Endothelial cell of umbilical vein (primary cell): ENCODE results near the gene CPNE2. TPM values are rescaled to one million over a fixed set of nuclear protein-coding genes. Genes with fewer than 3 reads are reported as not detected.

ENCODE experiments used
- BruUV-seq: library from RNA; stranded (reverse); fragments of 400-500 nt; replicated peaks from 2 replicates; lab custom pipeline; 2021; lab: Mats Ljungman, UMichigan
- CTCF ChIA-PET: fragments of 300-600, 350-600 bp; sonication (Branson Sonifier 250); formaldehyde crosslinking; loops from one replicate; lab custom pipeline; 2021; ENCODE audit warnings: antibody characterized with exemption, inconsistent platforms; lab: Charles Lee
- POLR2A ChIA-PET: fragments of 300-600, 350-600 bp; sonication (Branson Sonifier 250); formaldehyde crosslinking; loops from one replicate; lab custom pipeline; 2021; ENCODE audit warnings: antibody characterized with exemption, inconsistent platforms; lab: Charles Lee
- DNase-seq: peaks from one replicate; pipeline ENCODE4 v3.0.0-alpha.2; 2011; ENCODE audit warnings: low read depth, low spot score
- FAIRE-seq: peaks from 2 replicates; lab custom pipeline; 2011; peaks lifted over from hg19 to GRCh38; lab: Jason Lieb, UNC
- H2AFZ ChIP-seq: 2 replicates; pipeline ENCODE4 v1.6.0; 2012; ENCODE audit warnings: low read depth, low read length, control low read depth, inconsistent platforms
- H3K27ac ChIP-seq: 2 replicates; pipeline ENCODE4 v1.5.1; 2011; ENCODE audit warnings: low read depth, mild to moderate bottlenecking, control low read depth, low read length, moderate library complexity; ENCODE audit not compliant: insufficient read depth
- H3K27me3 ChIP-seq, 2 experiments: 2 replicates each; pipeline versions ENCODE4 v1.6.0 to v1.6.1; 2011; ENCODE audit warnings: low read length in 2 of 2, mixed read lengths in 1 of 2; ENCODE audit not compliant: control insufficient read depth in 2 of 2, insufficient read depth in 2 of 2
- H3K36me3 ChIP-seq, 2 experiments: 2 replicates in 1 of 2; 3 replicates in 1 of 2; pipeline ENCODE4 v1.5.1; 2011; ENCODE audit warnings: low read length in 2 of 2, mild to moderate bottlenecking in 1 of 2, moderate library complexity in 1 of 2; ENCODE audit not compliant: control insufficient read depth in 2 of 2, insufficient read depth in 2 of 2; ENCODE audit errors: extremely low read depth in 1 of 2
- H3K4me1 ChIP-seq: 3 replicates; pipeline ENCODE4 v1.5.1; 2011; ENCODE audit warnings: mild to moderate bottlenecking, low read length; ENCODE audit not compliant: control insufficient read depth, insufficient read depth; ENCODE audit errors: extremely low read depth
- H3K4me2 ChIP-seq: 2 replicates; pipeline ENCODE4 v1.6.1; 2011; ENCODE audit warnings: low read length, control low read depth, mixed read lengths; ENCODE audit not compliant: insufficient read depth
- H3K4me3 ChIP-seq, 3 experiments: fragments of 200-600 bp in 1 of 3; sonication (generic), shearing (Covaris generic) in 1 of 3; replicated peaks in 1 of 3; 2 replicates each; pipeline ENCODE4 v1.5.1; 2011 to 2016; ENCODE audit warnings: control low read depth in 3 of 3, low read length in 3 of 3, mild to moderate bottlenecking in 2 of 3, inconsistent platforms in 1 of 3, low read depth in 1 of 3, moderate library complexity in 1 of 3; ENCODE audit not compliant: insufficient read depth in 1 of 3
- H3K79me2 ChIP-seq: 2 replicates; pipeline ENCODE4 v1.6.0; 2012; ENCODE audit warnings: low read length, inconsistent platforms; ENCODE audit not compliant: control insufficient read depth, insufficient read depth
- H3K9ac ChIP-seq: replicated peaks from 2 replicates; pipeline ENCODE3; 2011; ENCODE audit warnings: low read length, control low read depth; ENCODE audit not compliant: insufficient read depth; ENCODE audit errors: extremely low read depth
- H3K9me1 ChIP-seq: replicated peaks from 3 replicates; pipeline ENCODE4 v1.6.0; 2011; ENCODE audit warnings: mild to moderate bottlenecking, low read length; ENCODE audit not compliant: control insufficient read depth, insufficient read depth; ENCODE audit errors: extremely low read depth
- H3K9me3 ChIP-seq: replicated peaks from 2 replicates; pipeline ENCODE4 v1.5.1; 2012; ENCODE audit warnings: low read length, inconsistent platforms; ENCODE audit not compliant: control insufficient read depth, insufficient read depth
- H4K20me1 ChIP-seq: replicated peaks from 2 replicates; pipeline ENCODE3; 2011; ENCODE audit warnings: mild to moderate bottlenecking, low read length; ENCODE audit not compliant: control insufficient read depth, insufficient read depth; ENCODE audit errors: extremely low read depth
- CTCF ChIP-seq, 2 donors: IDR thresholded peaks; 1 replicate in 1 of 2; 2 replicates in 1 of 2; pipeline ENCODE4 v1.5.1; 2011; ENCODE audit warnings: low read length in 2 of 2, mild to moderate bottlenecking in 2 of 2, moderate library complexity in 2 of 2, control low read depth in 1 of 2, inconsistent platforms in 1 of 2, low read depth in 1 of 2; ENCODE audit not compliant: insufficient read depth in 1 of 2; ENCODE audit errors: extremely low read depth in 1 of 2
- EZH2 ChIP-seq: IDR thresholded peaks from 2 replicates; pipeline ENCODE4 v1.6.1; 2012; ENCODE audit warnings: borderline replicate concordance, low read depth, mild to moderate bottlenecking, moderate library complexity, low read length, inconsistent platforms; ENCODE audit not compliant: severe bottlenecking
- FOS ChIP-seq: IDR thresholded peaks from 2 replicates; pipeline ENCODE4 v1.6.1; 2011; ENCODE audit warnings: mild to moderate bottlenecking, low read length, moderate library complexity, borderline replicate concordance; ENCODE audit not compliant: insufficient read depth
- GATA2 ChIP-seq: IDR thresholded peaks from 2 replicates; pipeline ENCODE4 v1.7.0; 2011; ENCODE audit warnings: low read depth, mild to moderate bottlenecking, moderate library complexity, mixed read lengths, low read length; ENCODE audit not compliant: insufficient read length, insufficient read depth
- JUN ChIP-seq: IDR thresholded peaks from 2 replicates; pipeline ENCODE4 v1.6.1; 2011; ENCODE audit warnings: borderline replicate concordance, low read depth; ENCODE audit not compliant: insufficient read length, insufficient read depth
- MAX ChIP-seq: IDR thresholded peaks from 2 replicates; pipeline ENCODE4 v1.6.1; 2011; ENCODE audit not compliant: insufficient read depth, insufficient read length
- MYC ChIP-seq: IDR thresholded peaks from one replicate; pipeline ENCODE4 v1.6.1; 2011; ENCODE audit warnings: mild to moderate bottlenecking, low read depth, low read length
- POLR2A ChIP-seq: IDR thresholded peaks from 2 replicates; pipeline ENCODE4 v1.6.1; 2012; ENCODE audit warnings: low read depth, mild to moderate bottlenecking, control low read depth, low read length
- POLR2AphosphoS5 ChIP-seq: IDR thresholded peaks from 2 replicates; pipeline ENCODE4 v1.6.1; 2012; ENCODE audit warnings: low read depth, mild to moderate bottlenecking, control low read depth, low read length, moderate library complexity; ENCODE audit not compliant: insufficient read depth
- dilution Hi-C: fragments of 300-500 bp; cut with MboI; formaldehyde crosslinking; loops from one replicate; pipeline ENCODE4 v1.15.0; 2019; ENCODE audit warnings: low sequenced_read_pairs; ENCODE audit not compliant: extremely low pct_ligation_motif_present
- intact Hi-C: fragments of 100-400 bp; cut with micrococcal nuclease; formaldehyde crosslinking; loops from one replicate; pipeline ENCODE4 v1.10.0; 2022
- polyA plus RNA-seq, 4 experiments: library from polyadenylated mRNA; depleted of rRNA in 3 of 4; stranded (reverse) in 3 of 4; unstranded in 1 of 4; fragments of >200 nt; gene quantifications; 2 replicates each; pipeline versions ENCODE4 v1.2.1 to v1.2.3, GENCODE V29; 2011 to 2012; ENCODE audit warnings: missing spikeins in 1 of 4
- total RNA-seq: library from RNA; stranded (reverse); gene quantifications from 2 replicates; pipeline ENCODE4 v1.2.3, GENCODE V29; 2021

The CPNE2 gene
- total and polyA plus RNA-seq, 2 donors (not counting 3 experiments of a cell fraction or from before 2014, with no cell fraction given), result 91.9 to 187 TPM

- Histone ChIP-seq H3K79me2 (no peaks in the 10 kb centered on the region), H3K36me3 (no peaks in the 10 kb centered on the region), H4K20me1 (no peaks in the 10 kb centered on the region), H3K9me3 (no peaks in the 10 kb centered on the region), H3K4me3 (no peak overlapping the region), H3K4me2 (no peak overlapping the region), H3K9me1 (no peaks in the 10 kb centered on the region), H3K27ac (no peak overlapping the region), H3K4me1 (peaks cover 66% of the 10 kb centered on the region), H3K27me3 (no peaks in the 10 kb centered on the region), H3K9ac (no peak overlapping the region), H2AFZ (no peak overlapping the region)
- dilution Hi-C loops, result no loop called here
- DNase-seq, result no peak
- TF ChIP-seq FOS (no peak), POLR2A (no peak), MAX (no peak), EZH2 (no peak), POLR2AphosphoS5 (no peak), MYC (no peak), JUN (no peak), GATA2 (no peak), CTCF (IDR thresholded peaks at IDR 0.05; ENCODE audit: extremely low read depth in 1 of 2, insufficient read depth in 1 of 2, low read depth in 1 of 2, low read length in 2 of 2) (no peak)
- ChIA-PET POLR2A (no interaction called here), CTCF (interaction anchor here (1.3 to 4.2 kb wide), 4 partner anchors 10 to 155 kb away, joined by 3 to 53 read pairs (median 6); partner anchors contain the start of genes CPNE2 and NLRC5)
- no peak for FAIRE-seq
- BruUV-seq, result no TSS peak
- intact Hi-C loops, result no loop called here
These were observed 51.6 kb downstream of the CPNE2 start for GRCh38 chr16:57144027-57144426.
